Neutrophil (primary cell): ENCODE measurements around the gene ACSS3.

Experiments
- H3K27ac ChIP-seq: fragments of 200-600 bp; sonication (generic); 2 replicates; pipeline ENCODE4 v1.5.1; 2016; ENCODE audit warnings: mild to moderate bottlenecking, moderate library complexity
- H3K27me3 ChIP-seq: fragments of 200-600 bp; sonication (generic); 2 replicates; pipeline ENCODE4 v1.6.0; 2016; ENCODE audit warnings: mild to moderate bottlenecking
- H3K36me3 ChIP-seq: fragments of 200-600 bp; sonication (generic); 2 replicates; pipeline ENCODE4 v1.5.1; 2017
- H3K4me1 ChIP-seq, 2 experiments: fragments of 200-600 bp in 1 of 2; sonication (generic) in 1 of 2; 1 replicate in 1 of 2; 2 replicates in 1 of 2; pipeline versions ENCODE4 v1.5.1 to v1.6.1; 2013 to 2016; ENCODE audit warnings: low read depth in 1 of 2, low read length in 1 of 2, mild to moderate bottlenecking in 1 of 2, moderate library complexity in 1 of 2; ENCODE audit not compliant: control insufficient read depth in 1 of 2, insufficient read depth in 1 of 2
- H3K4me3 ChIP-seq, 2 experiments: fragments of 200-600 bp in 1 of 2; sonication (generic) in 1 of 2; 1 replicate in 1 of 2; 2 replicates in 1 of 2; pipeline ENCODE4 v1.5.1; 2013 to 2016; ENCODE audit warnings: low read depth in 1 of 2, low read length in 1 of 2, mild to moderate bottlenecking in 1 of 2, moderate library complexity in 1 of 2
- H3K9me3 ChIP-seq: fragments of 200-600 bp; sonication (generic); 2 replicates; pipeline ENCODE4 v1.5.1; 2016
- TF ChIP-seq, protein P1 (sequence below): fragments of 200-600 bp; sonication (generic); IDR thresholded peaks from 2 replicates; pipeline ENCODE4 v1.5.1; 2016; ENCODE audit warnings: antibody characterized with exemption

The ACSS3 gene

DNA sequence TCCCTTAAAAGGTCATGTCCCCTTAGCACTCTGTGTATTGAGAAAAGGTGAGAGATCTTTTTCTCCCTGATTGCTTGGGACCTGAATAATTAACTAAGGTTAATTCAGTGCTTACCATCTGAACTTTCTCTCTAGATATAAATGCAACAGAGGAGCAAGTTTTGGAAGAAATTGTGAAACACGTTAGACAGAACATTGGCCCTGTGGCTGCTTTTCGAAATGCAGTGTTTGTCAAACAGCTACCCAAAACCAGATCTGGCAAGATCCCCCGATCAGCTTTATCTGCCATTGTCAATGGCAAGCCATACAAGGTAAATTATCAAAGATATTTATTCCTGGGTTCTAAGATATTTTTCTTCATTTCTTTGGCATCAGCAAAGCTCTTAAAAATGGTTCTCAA lies 175.5 kb downstream of the ACSS3 start:
- TF ChIP-seq, protein P1, sequence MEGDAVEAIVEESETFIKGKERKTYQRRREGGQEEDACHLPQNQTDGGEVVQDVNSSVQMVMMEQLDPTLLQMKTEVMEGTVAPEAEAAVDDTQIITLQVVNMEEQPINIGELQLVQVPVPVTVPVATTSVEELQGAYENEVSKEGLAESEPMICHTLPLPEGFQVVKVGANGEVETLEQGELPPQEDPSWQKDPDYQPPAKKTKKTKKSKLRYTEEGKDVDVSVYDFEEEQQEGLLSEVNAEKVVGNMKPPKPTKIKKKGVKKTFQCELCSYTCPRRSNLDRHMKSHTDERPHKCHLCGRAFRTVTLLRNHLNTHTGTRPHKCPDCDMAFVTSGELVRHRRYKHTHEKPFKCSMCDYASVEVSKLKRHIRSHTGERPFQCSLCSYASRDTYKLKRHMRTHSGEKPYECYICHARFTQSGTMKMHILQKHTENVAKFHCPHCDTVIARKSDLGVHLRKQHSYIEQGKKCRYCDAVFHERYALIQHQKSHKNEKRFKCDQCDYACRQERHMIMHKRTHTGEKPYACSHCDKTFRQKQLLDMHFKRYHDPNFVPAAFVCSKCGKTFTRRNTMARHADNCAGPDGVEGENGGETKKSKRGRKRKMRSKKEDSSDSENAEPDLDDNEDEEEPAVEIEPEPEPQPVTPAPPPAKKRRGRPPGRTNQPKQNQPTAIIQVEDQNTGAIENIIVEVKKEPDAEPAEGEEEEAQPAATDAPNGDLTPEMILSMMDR = no peak

DNA sequence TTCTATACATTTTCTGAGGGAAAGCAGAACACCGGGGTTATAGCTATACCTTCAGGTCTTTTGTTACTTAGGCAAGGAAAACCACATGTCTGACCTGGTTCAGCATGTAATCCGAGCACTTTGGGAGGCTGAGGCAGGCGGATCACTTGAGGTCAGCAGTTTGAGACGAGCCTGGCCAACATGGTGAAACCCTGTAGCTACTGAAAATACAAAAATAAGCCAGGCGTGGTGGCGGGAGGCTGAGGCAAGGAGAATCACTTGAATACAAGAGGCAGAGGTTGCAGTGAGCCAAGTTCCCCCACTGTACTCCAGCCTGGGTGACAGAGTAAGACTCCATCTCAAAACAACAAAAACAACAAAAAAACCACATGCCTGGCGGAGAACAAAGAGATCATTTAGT lies 177.6 kb downstream of the ACSS3 start:
- no peaks in the 10 kb centered on the region for H3K27me3 ChIP-seq
- H3K27ac ChIP-seq = no peak overlapping the region
- H3K4me1 ChIP-seq = no peaks in the 10 kb centered on the region
- TF ChIP-seq, protein P1 = no peak
- H3K36me3 ChIP-seq = no peaks in the 10 kb centered on the region
- no peaks in the 10 kb centered on the region for H3K9me3 ChIP-seq
- no peak overlapping the region for H3K4me3 ChIP-seq

More for the DNA sequence above, 175.5 kb downstream of the ACSS3 start:
- Histone ChIP-seq H3K27me3 (no peaks in the 10 kb centered on the region), H3K4me3 (no peak overlapping the region), H3K9me3 (no peaks in the 10 kb centered on the region), H3K27ac (no peak overlapping the region), H3K4me1 (no peaks in the 10 kb centered on the region), H3K36me3 (no peaks in the 10 kb centered on the region)

DNA sequence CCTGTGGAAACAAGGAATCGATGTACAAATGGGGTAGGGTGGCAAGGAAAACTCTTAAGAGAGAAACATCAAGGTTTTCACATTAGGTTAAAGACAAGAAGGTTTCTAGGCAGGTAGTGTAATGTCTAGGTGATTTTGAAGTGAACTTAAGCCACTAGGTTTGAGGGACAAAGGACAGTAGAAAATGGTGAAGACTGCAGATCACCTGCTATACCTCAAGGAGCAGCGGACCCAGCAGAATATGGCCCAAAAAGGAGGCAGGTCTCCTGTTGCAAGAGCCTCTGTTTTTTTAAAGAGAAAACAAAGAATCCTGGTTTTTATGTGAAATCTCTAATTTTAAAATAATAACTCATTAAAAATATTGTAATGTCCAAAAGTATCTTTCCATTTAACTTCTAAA lies 178.1 kb downstream of the ACSS3 start:
- H3K27me3 ChIP-seq = no peaks in the 10 kb centered on the region
- no peak overlapping the region for H3K4me3 ChIP-seq
- TF ChIP-seq, protein P1 = no peak
- H3K36me3 ChIP-seq = no peaks in the 10 kb centered on the region
- H3K9me3 ChIP-seq = no peaks in the 10 kb centered on the region
- no peak overlapping the region for H3K27ac ChIP-seq
- H3K4me1 ChIP-seq = no peaks in the 10 kb centered on the region

DNA sequence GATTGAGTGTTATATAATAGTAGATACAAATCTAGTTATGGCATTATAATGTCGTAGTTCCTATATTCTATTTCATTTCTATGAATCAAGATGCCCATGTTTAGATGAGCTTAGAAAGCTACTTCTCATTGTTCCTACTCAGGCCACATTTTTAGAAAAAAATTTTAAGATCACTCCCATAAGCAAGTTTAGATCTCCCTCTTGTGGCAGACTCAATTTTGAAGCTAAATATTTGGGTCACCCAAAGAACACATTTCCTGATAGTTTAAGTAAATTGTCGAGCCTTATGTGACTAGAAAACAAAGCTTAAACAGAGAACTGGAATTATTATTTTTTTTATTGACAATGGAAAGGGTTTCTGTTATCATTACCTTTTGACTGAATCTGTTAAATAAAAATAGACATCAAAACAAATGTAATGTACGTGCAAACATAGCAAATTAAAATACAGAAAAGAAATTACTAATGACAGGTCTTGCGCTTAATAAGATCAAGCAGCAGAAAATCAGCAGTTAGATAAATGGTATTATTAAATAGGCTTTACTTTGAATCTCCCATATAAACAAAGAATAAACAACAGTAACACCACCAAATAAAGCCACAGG lies 180.2 kb downstream of the ACSS3 start:
- Histone ChIP-seq H3K9me3 (no peaks in the 10 kb centered on the region), H3K36me3 (no peaks in the 10 kb centered on the region), H3K27ac (no peak overlapping the region), H3K4me3 (no peak overlapping the region), H3K4me1 (no peaks in the 10 kb centered on the region), H3K27me3 (no peaks in the 10 kb centered on the region)
- TF ChIP-seq, protein P1 = no peak

DNA sequence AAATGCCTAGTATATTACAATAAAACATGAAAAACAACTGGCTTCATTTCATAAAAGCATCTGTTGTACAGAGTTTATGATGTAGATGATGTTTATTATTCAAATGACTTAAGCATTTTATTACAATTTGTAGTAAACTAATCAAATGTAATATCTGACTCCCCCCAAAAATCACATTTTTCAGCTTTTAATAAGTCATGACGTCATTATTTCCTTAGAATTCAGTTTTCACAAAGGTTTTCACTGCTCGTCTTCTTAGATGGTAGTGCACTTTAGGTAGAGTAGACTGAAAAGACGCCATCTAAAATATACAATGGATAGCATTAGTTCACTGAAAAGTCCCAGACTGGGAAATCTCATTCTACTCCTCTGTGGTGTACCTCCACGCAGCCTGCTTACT lies 181.5 kb downstream of the ACSS3 start:
- Histone ChIP-seq H3K9me3 (no peaks in the 10 kb centered on the region), H3K4me3 (no peak overlapping the region), H3K27ac (no peak overlapping the region), H3K4me1 (no peaks in the 10 kb centered on the region), H3K36me3 (no peaks in the 10 kb centered on the region), H3K27me3 (no peaks in the 10 kb centered on the region)
- TF ChIP-seq, protein P1 = no peak
